ENCODE results near the gene TP53BP1.

TP53BP1 gene

GRCh38 chr15:43489191-43489590 lies 3.8 kb downstream of the TP53BP1 start:
- DNase-seq (ENCODE audit: low spot score) = no peak

GRCh38 chr15:43488790-43489189 lies 4.2 kb downstream of the TP53BP1 start:
- no peak for DNase-seq (ENCODE audit: low spot score)

GRCh38 chr15:43487271-43487895 lies 5.6 kb downstream of the TP53BP1 start:
- DNase-seq (ENCODE audit: low spot score) = no peak

- no peak for DNase-seq (ENCODE audit: low spot score)
Observed at GRCh38 chr15:43484455-43484854, 8.5 kb downstream of the TP53BP1 start.

- DNase-seq (ENCODE audit: low spot score) = peak; percentile 19
Observed at GRCh38 chr15:43483297-43484128, 9.4 kb downstream of the TP53BP1 start.

- DNase-seq (ENCODE audit: low spot score) = no peak
Observed at GRCh38 chr15:43473885-43474284, 19.1 kb downstream of the TP53BP1 start.

GRCh38 chr15:43471975-43472374 lies 21.0 kb downstream of the TP53BP1 start:
- no peak for DNase-seq (ENCODE audit: low spot score)

- no peak for DNase-seq (ENCODE audit: low spot score)
Observed at GRCh38 chr15:43469867-43470266, 23.1 kb downstream of the TP53BP1 start.

GRCh38 chr15:43465100-43465499 lies 27.9 kb downstream of the TP53BP1 start:
- no peak for DNase-seq (ENCODE audit: low spot score)

GRCh38 chr15:43463998-43464397 lies 29.0 kb downstream of the TP53BP1 start:
- no peak for DNase-seq (ENCODE audit: low spot score)

GRCh38 chr15:43463507-43463906 lies 29.4 kb downstream of the TP53BP1 start:
- DNase-seq (ENCODE audit: low spot score) = no peak

- no peak for DNase-seq (ENCODE audit: low spot score)
Observed at GRCh38 chr15:43449981-43450380, 43.0 kb downstream of the TP53BP1 start.

- no peak for DNase-seq (ENCODE audit: low spot score)
Observed at GRCh38 chr15:43446344-43446743, 46.6 kb downstream of the TP53BP1 start.

- DNase-seq (ENCODE audit: low spot score) = no peak
Observed at GRCh38 chr15:43441316-43441715, 51.6 kb downstream of the TP53BP1 start.

GRCh38 chr15:43440721-43441281 lies 52.2 kb downstream of the TP53BP1 start:
- DNase-seq (ENCODE audit: low spot score) = peak; percentile 42

GRCh38 chr15:43439268-43439667 lies 53.7 kb downstream of the TP53BP1 start:
- no peak for DNase-seq (ENCODE audit: low spot score)

GRCh38 chr15:43436395-43436794 lies 56.6 kb downstream of the TP53BP1 start:
- no peak for DNase-seq (ENCODE audit: low spot score)

GRCh38 chr15:43434446-43434845 lies 58.5 kb downstream of the TP53BP1 start:
- no peak for DNase-seq (ENCODE audit: low spot score)

- no peak for DNase-seq (ENCODE audit: low spot score)
Observed at GRCh38 chr15:43433661-43434303, 59.2 kb downstream of the TP53BP1 start.

GRCh38 chr15:43433165-43433564 lies 59.8 kb downstream of the TP53BP1 start:
- DNase-seq (ENCODE audit: low spot score) = no peak

- DNase-seq (ENCODE audit: low spot score) = no peak
Observed at GRCh38 chr15:43429687-43430086, 63.3 kb downstream of the TP53BP1 start.

- DNase-seq (ENCODE audit: low spot score) = no peak
Observed at GRCh38 chr15:43423793-43424192, 69.2 kb downstream of the TP53BP1 start.

- DNase-seq (ENCODE audit: low spot score) = no peak
Observed at GRCh38 chr15:43420876-43421275, 72.1 kb downstream of the TP53BP1 start.
